ENCODE measurements around the gene MOCS3. TPM values are rescaled to one million over a fixed set of nuclear protein-coding genes. Genes with fewer than 3 reads are reported as not detected.

Gene MOCS3
- total RNA-seq, 1 experiment from 2014 or later, result 5.8 TPM

- no peak overlapping the region for H3K4me3 ChIP-seq (ENCODE audit: low read depth in 2 of 2, low read length in 2 of 2)
- no peaks in the 10 kb centered on the region for H3K9me3 ChIP-seq (ENCODE audit: control insufficient read depth, insufficient read depth, low read depth, low read length)
- no peak for ATAC-seq
- POLR2A ChIA-PET, result no interaction called here
- H3K4me1 ChIP-seq (ENCODE audit: control insufficient read depth, insufficient read depth, low read length), result no peaks in the 10 kb centered on the region
- no TSS peak for BruUV-seq (replicated peaks)
- TF ChIP-seq, protein P1, sequence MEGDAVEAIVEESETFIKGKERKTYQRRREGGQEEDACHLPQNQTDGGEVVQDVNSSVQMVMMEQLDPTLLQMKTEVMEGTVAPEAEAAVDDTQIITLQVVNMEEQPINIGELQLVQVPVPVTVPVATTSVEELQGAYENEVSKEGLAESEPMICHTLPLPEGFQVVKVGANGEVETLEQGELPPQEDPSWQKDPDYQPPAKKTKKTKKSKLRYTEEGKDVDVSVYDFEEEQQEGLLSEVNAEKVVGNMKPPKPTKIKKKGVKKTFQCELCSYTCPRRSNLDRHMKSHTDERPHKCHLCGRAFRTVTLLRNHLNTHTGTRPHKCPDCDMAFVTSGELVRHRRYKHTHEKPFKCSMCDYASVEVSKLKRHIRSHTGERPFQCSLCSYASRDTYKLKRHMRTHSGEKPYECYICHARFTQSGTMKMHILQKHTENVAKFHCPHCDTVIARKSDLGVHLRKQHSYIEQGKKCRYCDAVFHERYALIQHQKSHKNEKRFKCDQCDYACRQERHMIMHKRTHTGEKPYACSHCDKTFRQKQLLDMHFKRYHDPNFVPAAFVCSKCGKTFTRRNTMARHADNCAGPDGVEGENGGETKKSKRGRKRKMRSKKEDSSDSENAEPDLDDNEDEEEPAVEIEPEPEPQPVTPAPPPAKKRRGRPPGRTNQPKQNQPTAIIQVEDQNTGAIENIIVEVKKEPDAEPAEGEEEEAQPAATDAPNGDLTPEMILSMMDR (IDR thresholded peaks at IDR 0.05), result no peak
- TF ChIP-seq, protein P2, sequence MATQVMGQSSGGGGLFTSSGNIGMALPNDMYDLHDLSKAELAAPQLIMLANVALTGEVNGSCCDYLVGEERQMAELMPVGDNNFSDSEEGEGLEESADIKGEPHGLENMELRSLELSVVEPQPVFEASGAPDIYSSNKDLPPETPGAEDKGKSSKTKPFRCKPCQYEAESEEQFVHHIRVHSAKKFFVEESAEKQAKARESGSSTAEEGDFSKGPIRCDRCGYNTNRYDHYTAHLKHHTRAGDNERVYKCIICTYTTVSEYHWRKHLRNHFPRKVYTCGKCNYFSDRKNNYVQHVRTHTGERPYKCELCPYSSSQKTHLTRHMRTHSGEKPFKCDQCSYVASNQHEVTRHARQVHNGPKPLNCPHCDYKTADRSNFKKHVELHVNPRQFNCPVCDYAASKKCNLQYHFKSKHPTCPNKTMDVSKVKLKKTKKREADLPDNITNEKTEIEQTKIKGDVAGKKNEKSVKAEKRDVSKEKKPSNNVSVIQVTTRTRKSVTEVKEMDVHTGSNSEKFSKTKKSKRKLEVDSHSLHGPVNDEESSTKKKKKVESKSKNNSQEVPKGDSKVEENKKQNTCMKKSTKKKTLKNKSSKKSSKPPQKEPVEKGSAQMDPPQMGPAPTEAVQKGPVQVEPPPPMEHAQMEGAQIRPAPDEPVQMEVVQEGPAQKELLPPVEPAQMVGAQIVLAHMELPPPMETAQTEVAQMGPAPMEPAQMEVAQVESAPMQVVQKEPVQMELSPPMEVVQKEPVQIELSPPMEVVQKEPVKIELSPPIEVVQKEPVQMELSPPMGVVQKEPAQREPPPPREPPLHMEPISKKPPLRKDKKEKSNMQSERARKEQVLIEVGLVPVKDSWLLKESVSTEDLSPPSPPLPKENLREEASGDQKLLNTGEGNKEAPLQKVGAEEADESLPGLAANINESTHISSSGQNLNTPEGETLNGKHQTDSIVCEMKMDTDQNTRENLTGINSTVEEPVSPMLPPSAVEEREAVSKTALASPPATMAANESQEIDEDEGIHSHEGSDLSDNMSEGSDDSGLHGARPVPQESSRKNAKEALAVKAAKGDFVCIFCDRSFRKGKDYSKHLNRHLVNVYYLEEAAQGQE (IDR thresholded peaks at IDR 0.05; ENCODE audit: insufficient read depth in 1 of 2, low read depth in 2 of 2, low read length in 1 of 2), result no peak
- TF ChIP-seq SIN3A (IDR thresholded peaks at IDR 0.05; ENCODE audit: borderline replicate concordance, insufficient read depth, low read depth, low read length) (no peak), TCF7L2 (IDR thresholded peaks at IDR 0.05; ENCODE audit: low read depth, low read length) (no peak), POLR2AphosphoS5 (IDR thresholded peaks at IDR 0.05; ENCODE audit: low read depth, low read length) (no peak)
- no peak for DNase-seq (ENCODE audit: low read depth, low spot score)
- intact Hi-C loops (cut with micrococcal nuclease; ENCODE audit: unreplicated experiment) (no loop called here), in situ Hi-C loops (cut with HindIII; ENCODE audit: low pct_unique_long_range_greater_than_20kb, low sequenced_read_pairs) (no loop called here)
- H3K27me3 ChIP-seq (ENCODE audit: control insufficient read depth, insufficient read depth, low read length), result peaks cover 2% of the 10 kb centered on the region; the same call in 1 of the 2 replicates
- CTCF ChIA-PET, result interaction anchor here (0.6 to 1.6 kb wide), 4 partner anchors 11 to 362 kb away, joined by 3 to 5 read pairs (median 4); no protein-coding TSS in a partner anchor
- H3K36me3 ChIP-seq (ENCODE audit: control insufficient read depth, insufficient read depth, low read length), result no peaks in the 10 kb centered on the region
- H3K27ac ChIP-seq (ENCODE audit: low read length), result no peak overlapping the region
These were observed 33.7 kb downstream of the MOCS3 start for GRCh38 chr20:50992336-50992732.

DNA sequence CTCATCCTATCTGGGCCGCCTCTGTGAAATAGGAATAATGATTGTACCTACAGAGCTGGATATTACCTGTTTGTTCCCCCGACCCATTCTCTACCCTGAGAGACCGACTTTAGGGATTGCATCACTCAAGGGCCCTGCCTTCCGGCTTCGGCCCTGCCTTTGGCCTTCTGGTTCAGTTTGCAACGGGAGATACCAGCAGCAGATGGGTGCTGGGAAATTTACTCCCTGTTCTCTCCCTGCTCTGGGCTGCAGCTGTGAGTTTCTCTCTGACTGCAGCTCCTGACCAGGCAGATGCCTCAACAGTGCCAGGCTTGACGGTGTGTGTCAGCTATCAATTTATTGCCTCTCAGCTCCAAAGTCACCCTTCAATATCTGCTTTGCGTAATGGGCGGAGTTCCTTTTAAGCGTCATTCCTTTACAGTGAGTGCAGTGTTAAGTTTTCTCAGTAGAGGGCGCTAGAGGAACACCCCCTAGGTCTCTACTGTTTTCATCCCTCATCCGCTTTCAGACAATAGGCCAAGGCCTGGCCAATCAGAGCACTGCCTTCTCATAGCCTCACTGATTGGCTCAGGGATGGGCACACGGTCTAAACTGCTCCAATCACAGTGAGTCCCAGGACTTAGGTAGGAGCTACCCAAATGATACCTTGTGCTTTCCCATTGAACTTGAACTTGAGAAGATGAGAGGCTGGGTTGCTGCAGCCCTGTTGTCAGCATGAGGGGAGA, 34.3 kb downstream of the MOCS3 start:
- Histone ChIP-seq H3K9me3 (ENCODE audit: control insufficient read depth, insufficient read depth, low read depth, low read length) (no peaks in the 10 kb centered on the region), H3K27ac (ENCODE audit: low read length) (no peak overlapping the region), H3K27me3 (ENCODE audit: control insufficient read depth, insufficient read depth, low read length) (peaks cover 6% of the 10 kb centered on the region; the same call in 1 of the 2 replicates), H3K36me3 (ENCODE audit: control insufficient read depth, insufficient read depth, low read length) (no peaks in the 10 kb centered on the region), H3K4me1 (ENCODE audit: control insufficient read depth, insufficient read depth, low read length) (no peaks in the 10 kb centered on the region), H3K4me3 (ENCODE audit: low read depth in 2 of 2, low read length in 2 of 2) (no peak overlapping the region)
- in situ Hi-C loops (cut with HindIII; ENCODE audit: low pct_unique_long_range_greater_than_20kb, low sequenced_read_pairs), result no loop called here
- intact Hi-C loops (cut with micrococcal nuclease; ENCODE audit: unreplicated experiment), result no loop called here
- POLR2A ChIA-PET, result interaction anchor here (0.6 kb wide), 1 partner anchor 307 kb away, joined by 4 read pairs; no protein-coding TSS in a partner anchor
- CTCF ChIA-PET, result interaction anchor here (0.6 to 1.6 kb wide), 3 partner anchors 12 to 362 kb away, joined by 3 to 5 read pairs (median 5); no protein-coding TSS in a partner anchor
- no peak for TF ChIP-seq POLR2AphosphoS5 (IDR thresholded peaks at IDR 0.05; ENCODE audit: low read depth, low read length)
- TF ChIP-seq, protein P1 (IDR thresholded peaks at IDR 0.05), result peak; percentile 89
- no peak for TF ChIP-seq SIN3A (IDR thresholded peaks at IDR 0.05; ENCODE audit: borderline replicate concordance, insufficient read depth, low read depth, low read length)
- no peak for TF ChIP-seq TCF7L2 (IDR thresholded peaks at IDR 0.05; ENCODE audit: low read depth, low read length)
- TF ChIP-seq, protein P2 (IDR thresholded peaks at IDR 0.05; ENCODE audit: insufficient read depth in 1 of 2, low read depth in 2 of 2, low read length in 1 of 2), result no peak
- DNase-seq (ENCODE audit: low read depth, low spot score) (no peak), ATAC-seq (peak; percentile 85)
- no TSS peak for BruUV-seq (replicated peaks)

Data from Panc1 (cell line).